CD14-positive monocyte (primary cell): ENCODE results near the gene ISOC1. TPM values are rescaled to one million over a fixed set of nuclear protein-coding genes. Genes with fewer than 3 reads are reported as not detected.

Experiments used
- DNase-seq, 3 donors: peaks; one replicate each; pipeline ENCODE4 v3.0.0-alpha.2; 2011 to 2022
- H2AFZ ChIP-seq: 2 replicates; pipeline ENCODE4 v1.6.0; 2012; ENCODE audit warnings: mild to moderate bottlenecking, low read depth, low read length, inconsistent platforms; ENCODE audit not compliant: insufficient read depth, poor library complexity, severe bottlenecking
- H3K27ac ChIP-seq, 2 donors: 1 replicate in 1 of 2; 2 replicates in 1 of 2; pipeline ENCODE4 v1.5.1; 2012 to 2013; ENCODE audit warnings: low read length in 2 of 2, control low read depth in 1 of 2, inconsistent platforms in 1 of 2, low read depth in 1 of 2, mild to moderate bottlenecking in 1 of 2
- H3K27me3 ChIP-seq, 2 donors: one replicate each; pipeline versions ENCODE4 v1.6.0 to v1.6.1; 2011 to 2013; ENCODE audit warnings: low read length in 2 of 2; ENCODE audit not compliant: control insufficient read depth in 2 of 2, insufficient read depth in 2 of 2
- H3K36me3 ChIP-seq, 2 donors: replicated peaks in 1 of 2; 1 replicate in 1 of 2; 2 replicates in 1 of 2; pipeline versions ENCODE4 v1.5.1 to v1.6.1; 2012 to 2013; ENCODE audit warnings: low read length in 2 of 2, control low read depth in 1 of 2, inconsistent platforms in 1 of 2, mild to moderate bottlenecking in 1 of 2; ENCODE audit not compliant: insufficient read depth in 2 of 2, control insufficient read depth in 1 of 2
- H3K4me1 ChIP-seq, 2 donors: 1 replicate in 1 of 2; 2 replicates in 1 of 2; pipeline versions ENCODE4 v1.5.1 to v1.6.1; 2012 to 2013; ENCODE audit warnings: low read length in 2 of 2, control low read depth in 1 of 2, inconsistent platforms in 1 of 2, mild to moderate bottlenecking in 1 of 2, moderate library complexity in 1 of 2; ENCODE audit not compliant: insufficient read depth in 2 of 2, control insufficient read depth in 1 of 2
- H3K4me2 ChIP-seq: replicated peaks from 2 replicates; pipeline ENCODE3; 2012; ENCODE audit warnings: low read length, moderate library complexity, mild to moderate bottlenecking; ENCODE audit not compliant: poor library complexity, severe bottlenecking; ENCODE audit errors: extremely low read depth
- H3K4me3 ChIP-seq, 3 experiments: fragments of 200-600 bp in 1 of 3; sonication (generic) in 1 of 3; replicated peaks in 1 of 3; 1 replicate in 2 of 3; 2 replicates in 1 of 3; pipeline ENCODE4 v1.5.1; 2011 to 2013; ENCODE audit warnings: low read length in 3 of 3, mild to moderate bottlenecking in 3 of 3, control low read depth in 2 of 3, low read depth in 2 of 3, inconsistent platforms in 1 of 3, moderate library complexity in 1 of 3
- H3K79me2 ChIP-seq: 2 replicates; pipeline ENCODE4 v1.6.0; 2012; ENCODE audit warnings: mild to moderate bottlenecking, control low read depth, inconsistent platforms, low read length, moderate library complexity; ENCODE audit not compliant: insufficient read depth
- H3K9ac ChIP-seq: 2 replicates; pipeline ENCODE4 v1.6.0; 2017; ENCODE audit warnings: low read length, mild to moderate bottlenecking; ENCODE audit not compliant: insufficient read depth, poor library complexity, severe bottlenecking
- H3K9me3 ChIP-seq, 2 donors: replicated peaks in 1 of 2; 1 replicate in 1 of 2; 2 replicates in 1 of 2; pipeline versions ENCODE4 v1.5.1 to v1.6.1; 2012 to 2013; ENCODE audit warnings: low read length in 2 of 2, control low read depth in 1 of 2; ENCODE audit not compliant: control insufficient read depth in 1 of 2, insufficient read depth in 1 of 2
- H4K20me1 ChIP-seq: 2 replicates; pipeline ENCODE4 v1.6.0; 2012; ENCODE audit warnings: mild to moderate bottlenecking, low read length, control low read depth, moderate library complexity; ENCODE audit not compliant: insufficient read depth
- H3K27ac Mint-ChIP-seq, 7 donors: one replicate each; pipeline ENCODE4 v1.8.0; 2020; ENCODE audit warnings: mild to moderate bottlenecking in 7 of 7, mixed read lengths in 7 of 7, moderate library complexity in 6 of 7, inconsistent platforms in 2 of 7
- H3K27me3 Mint-ChIP-seq, 3 donors: one replicate each; pipeline ENCODE4 v1.8.0; 2021 to 2022; ENCODE audit warnings: low read depth in 3 of 3, mild to moderate bottlenecking in 3 of 3, mixed read lengths in 3 of 3, moderate library complexity in 3 of 3, inconsistent platforms in 1 of 3
- H3K36me3 Mint-ChIP-seq, 2 donors: one replicate each; pipeline ENCODE4 v1.8.0; 2020; ENCODE audit warnings: mixed read lengths in 2 of 2, inconsistent platforms in 1 of 2, mild to moderate bottlenecking in 1 of 2
- H3K4me1 Mint-ChIP-seq: one replicate; pipeline ENCODE4 v1.8.0; 2020; ENCODE audit warnings: mild to moderate bottlenecking, mixed read lengths
- H3K4me3 Mint-ChIP-seq, 2 donors: one replicate each; pipeline ENCODE4 v1.8.0; 2020; ENCODE audit warnings: mild to moderate bottlenecking in 2 of 2, mixed read lengths in 2 of 2, moderate library complexity in 1 of 2
- H3K9me3 Mint-ChIP-seq, 7 donors: one replicate each; pipeline ENCODE4 v1.8.0; 2020 to 2022; ENCODE audit warnings: mixed read lengths in 7 of 7, mild to moderate bottlenecking in 6 of 7, moderate library complexity in 6 of 7, inconsistent platforms in 2 of 7
- CTCF ChIP-seq: fragments of 200-600 bp; IDR thresholded peaks from one replicate; pipeline ENCODE4 v1.8.0; 2022; ENCODE audit warnings: antibody characterized with exemption, mild to moderate bottlenecking
- WGBS: methylation state at CpG from one replicate; pipeline ENCODE4 v1.1.5; 2013; ENCODE audit warnings: missing lambda C conversion rate; ENCODE audit not compliant: insufficient coverage; 5-methylcytosine and 5-hydroxymethylcytosine counted together
- intact Hi-C, 2 donors: fragments of 100-400 bp; cut with micrococcal nuclease; formaldehyde crosslinking; loops; one replicate each; pipeline versions ENCODE4 v1.15.0 to v1.15.1; 2023
- polyA plus RNA-seq, 3 donors: library from polyadenylated mRNA; depleted of rRNA in 1 of 3; unstranded in 2 of 3; stranded (reverse) in 1 of 3; fragments of 300-500 nt in 2 of 3; fragments of >200 nt in 1 of 3; fragmentation: Illumina TruSeq in 2 of 3; gene quantifications; 1 replicate in 2 of 3; 2 replicates in 1 of 3; pipeline ENCODE4 v1.2.3, GENCODE V29; 2012 to 2021

ISOC1 gene
- polyA plus RNA-seq, 3 donors = 5.6 to 19.4 (median 16.6) TPM

- no peaks in the 10 kb centered on the region for H3K27me3 ChIP-seq
- H2AFZ ChIP-seq = no peak overlapping the region
- no peaks in the 10 kb centered on the region for H3K79me2 ChIP-seq
- H3K36me3 ChIP-seq = no peaks in the 10 kb centered on the region
- Mint-ChIP-seq H3K27me3 (no peaks in the 10 kb centered on the region), H3K9me3 (no peaks in the 10 kb centered on the region), H3K27ac (no peak overlapping the region), H3K36me3 (no peaks in the 10 kb centered on the region), H3K4me1 (peaks cover 10% of the 10 kb centered on the region), H3K4me3 (no peak overlapping the region)
- TF ChIP-seq CTCF = no peak
- H3K4me3 ChIP-seq = no peak overlapping the region
- H3K4me1 ChIP-seq = peaks cover 8 to 11% of the 10 kb centered on the region in 2 donors
- no peak overlapping the region for H3K4me2 ChIP-seq
- intact Hi-C loops = no loop called here
- H4K20me1 ChIP-seq = no peaks in the 10 kb centered on the region
- DNase-seq = no peak
- no peak overlapping the region for H3K9ac ChIP-seq
- no peak overlapping the region for H3K27ac ChIP-seq
- H3K9me3 ChIP-seq = no peaks in the 10 kb centered on the region
- WGBS = no CpG with 5 or more reads among the region's 1 CpG
These were observed 39.0 kb downstream of the ISOC1 start for GRCh38 chr5:129133553-129133952.

GRCh38 chr5:129135633-129136032 lies 41.1 kb downstream of the ISOC1 start:
- Histone ChIP-seq H3K79me2 (no peaks in the 10 kb centered on the region), H3K9me3 (no peaks in the 10 kb centered on the region), H3K36me3 (no peaks in the 10 kb centered on the region), H3K4me3 (no peak overlapping the region), H4K20me1 (no peaks in the 10 kb centered on the region), H2AFZ (no peak overlapping the region), H3K27me3 (no peaks in the 10 kb centered on the region), H3K9ac (no peak overlapping the region), H3K27ac (no peak overlapping the region), H3K4me2 (no peak overlapping the region), H3K4me1 (peaks cover under 1% of the 10 kb centered on the region in 2 donors)
- Mint-ChIP-seq H3K4me3 (no peak overlapping the region), H3K27me3 (no peaks in the 10 kb centered on the region), H3K36me3 (no peaks in the 10 kb centered on the region), H3K27ac (peak overlapping the region in 1 of 7 donors; percentile 54), H3K4me1 (peaks cover 3% of the 10 kb centered on the region), H3K9me3 (peaks cover 0 to 3% (median 0%) of the 10 kb centered on the region in 7 donors)
- DNase-seq = no peak
- intact Hi-C loops = no loop called here
- TF ChIP-seq CTCF = no peak
